ENCODE data around the gene ARSB. TPM values are rescaled to one million over a fixed set of nuclear protein-coding genes. Genes with fewer than 3 reads are reported as not detected.
"Not testable (repeated sequence)": the region's sequence is repeated elsewhere in the genome, so short reads cannot be mapped to it uniquely, and the experiment has no call there.

The ARSB gene
- total RNA-seq, 1 donor from 2014 or later = 28.0 TPM

- Mint-ChIP-seq H3K36me3 (ENCODE audit: low read depth) (peaks cover 26% of the 10 kb centered on the region), H3K9me3 (peaks cover 14% of the 10 kb centered on the region), H3K27ac (ENCODE audit: unreplicated experiment) (no peak overlapping the region), H3K4me3 (no peak overlapping the region), H3K27me3 (ENCODE audit: low read depth) (no peaks in the 10 kb centered on the region), H3K4me1 (no peaks in the 10 kb centered on the region)
- no peak for DNase-seq (ENCODE audit: low read depth, low spot score)
- TF ChIP-seq CTCF (conservative IDR thresholded peaks at IDR 0.05) = no peak
These were observed 130.1 kb downstream of the ARSB start for GRCh38 chr5:78855026-78855425.

- peaks cover 21% of the 10 kb centered on the region for H3K36me3 Mint-ChIP-seq (ENCODE audit: low read depth)
- H3K9me3 Mint-ChIP-seq, H3K4me3 Mint-ChIP-seq: not testable (repeated sequence)
These were observed 133.2 kb downstream of the ARSB start for GRCh38 chr5:78851891-78852290.

GRCh38 chr5:78845470-78845869, 139.6 kb downstream of the ARSB start:
- Mint-ChIP-seq H3K27me3 (ENCODE audit: low read depth) (no peaks in the 10 kb centered on the region), H3K4me1 (no peaks in the 10 kb centered on the region), H3K4me3 (no peak overlapping the region), H3K9me3 (peaks cover 5% of the 10 kb centered on the region), H3K36me3 (ENCODE audit: low read depth) (peaks cover 21% of the 10 kb centered on the region), H3K27ac (ENCODE audit: unreplicated experiment) (no peak overlapping the region)
- TF ChIP-seq CTCF (conservative IDR thresholded peaks at IDR 0.05) = no peak
- DNase-seq (ENCODE audit: low read depth, low spot score) = no peak

More at GRCh38 chr5:78851891-78852290, 133.2 kb downstream of the ARSB start:
- H3K27me3 Mint-ChIP-seq (ENCODE audit: low read depth); DNase-seq (ENCODE audit: low read depth, low spot score); H3K4me1 Mint-ChIP-seq; H3K27ac Mint-ChIP-seq (ENCODE audit: unreplicated experiment): not testable (repeated sequence)

GRCh38 chr5:78843436-78843835, 141.7 kb downstream of the ARSB start:
- Mint-ChIP-seq H3K27ac (ENCODE audit: unreplicated experiment) (no peak overlapping the region), H3K27me3 (ENCODE audit: low read depth) (no peaks in the 10 kb centered on the region), H3K9me3 (peaks cover 5% of the 10 kb centered on the region), H3K36me3 (ENCODE audit: low read depth) (peaks cover 21% of the 10 kb centered on the region), H3K4me1 (no peaks in the 10 kb centered on the region), H3K4me3 (no peak overlapping the region)
- DNase-seq (ENCODE audit: low read depth, low spot score) = no peak
- no peak for TF ChIP-seq CTCF (conservative IDR thresholded peaks at IDR 0.05)

GRCh38 chr5:78841767-78842166, 143.3 kb downstream of the ARSB start:
- Mint-ChIP-seq H3K4me1 (no peaks in the 10 kb centered on the region), H3K36me3 (ENCODE audit: low read depth) (peaks cover 18% of the 10 kb centered on the region), H3K27ac (ENCODE audit: unreplicated experiment) (no peak overlapping the region), H3K27me3 (ENCODE audit: low read depth) (no peaks in the 10 kb centered on the region), H3K9me3 (peaks cover 5% of the 10 kb centered on the region), H3K4me3 (no peak overlapping the region)
- DNase-seq (ENCODE audit: low read depth, low spot score) = no peak
- no peak for TF ChIP-seq CTCF (conservative IDR thresholded peaks at IDR 0.05)

- no peak for TF ChIP-seq CTCF (conservative IDR thresholded peaks at IDR 0.05)
- Mint-ChIP-seq H3K9me3 (no peaks in the 10 kb centered on the region), H3K27me3 (ENCODE audit: low read depth) (no peaks in the 10 kb centered on the region), H3K27ac (ENCODE audit: unreplicated experiment) (no peak overlapping the region), H3K4me1 (peaks cover 17% of the 10 kb centered on the region), H3K36me3 (ENCODE audit: low read depth) (peaks cover 8% of the 10 kb centered on the region), H3K4me3 (no peak overlapping the region)
- no peak for DNase-seq (ENCODE audit: low read depth, low spot score)
These were observed 146.4 kb downstream of the ARSB start for GRCh38 chr5:78838753-78839152.

Data from neural crest cell (in vitro differentiated cells).